Epithelial cell of proximal tubule (primary cell): ENCODE measurements around the gene ALG8. TPM values are rescaled to one million over a fixed set of nuclear protein-coding genes. Genes with fewer than 3 reads are reported as not detected.

ENCODE experiments used
- DNase-seq: peaks from one replicate; pipeline ENCODE4 v3.0.0-alpha.2; 2011; ENCODE audit warnings: low read depth
- H3K4me3 ChIP-seq: 2 replicates; pipeline ENCODE4 v1.5.1; 2011; ENCODE audit warnings: low read depth, mild to moderate bottlenecking, low read length
- CTCF ChIP-seq: conservative IDR thresholded peaks from 2 replicates; pipeline ENCODE4 v1.5.1; 2012; ENCODE audit warnings: low read depth, mild to moderate bottlenecking, low read length
- total RNA-seq: library from RNA; depleted of rRNA; stranded (reverse); fragments of >200 nt; gene quantifications from 2 replicates; pipeline ENCODE4 v1.2.3, GENCODE V29; 2015

ALG8 gene
- total RNA-seq, 1 donor from 2014 or later, result 38.1 TPM

GRCh38 chr11:78147807-78148206, 8.4 kb upstream of the ALG8 start:
- no peak overlapping the region for H3K4me3 ChIP-seq
- DNase-seq, result no peak
- TF ChIP-seq CTCF, result no peak

GRCh38 chr11:78145511-78146025, 6.1 kb upstream of the ALG8 start:
- TF ChIP-seq CTCF, result no peak
- no peak for DNase-seq
- H3K4me3 ChIP-seq, result no peak overlapping the region

GRCh38 chr11:78140392-78141077, 1.1 kb upstream of the ALG8 start:
- peak overlapping the region; percentile 93 for H3K4me3 ChIP-seq
- no peak for TF ChIP-seq CTCF

GRCh38 chr11:78138694-78139421, 568 bp downstream of the ALG8 start:
- peak overlapping the region; percentile 93 for H3K4me3 ChIP-seq
- DNase-seq, result no peak
- TF ChIP-seq CTCF, result peak; percentile 20

More at GRCh38 chr11:78140392-78141077, 1.1 kb upstream of the ALG8 start:
- DNase-seq, result no peak

GRCh38 chr11:78138291-78138690, 1.1 kb downstream of the ALG8 start:
- no peak for DNase-seq
- peak overlapping the region; percentile 93 for H3K4me3 ChIP-seq

GRCh38 chr11:78132475-78132874, 7.0 kb downstream of the ALG8 start:
- no peak overlapping the region for H3K4me3 ChIP-seq
- no peak for DNase-seq
- TF ChIP-seq CTCF, result no peak

More at GRCh38 chr11:78138291-78138690, 1.1 kb downstream of the ALG8 start:
- no peak for TF ChIP-seq CTCF
